Naive thymus-derived CD4-positive, alpha-beta T cell (primary cell): ENCODE results near the gene ELL2. TPM values are rescaled to one million over a fixed set of nuclear protein-coding genes. Genes with fewer than 3 reads are reported as not detected.
"Not testable (repeated sequence)": the region's sequence is repeated elsewhere in the genome, so short reads cannot be mapped to it uniquely, and the experiment has no call there.

Experiments used
- ATAC-seq: fragments of 150-1000 bp; cut with Tn5 transposase; 2 replicates; pipeline ENCODE4 v1.10.0; 2021; ENCODE audit warnings: mild to moderate bottlenecking, moderate library complexity
- CTCF ChIA-PET: fragments of 350-600 bp; sonication (Branson Sonifier 250); formaldehyde crosslinking; loops from one replicate; lab custom pipeline; 2021; ENCODE audit warnings: antibody characterized with exemption; lab: Charles Lee
- POLR2A ChIA-PET: fragments of 350-600 bp; sonication (Branson Sonifier 250); formaldehyde crosslinking; loops from one replicate; lab custom pipeline; 2021; ENCODE audit warnings: antibody characterized with exemption, inconsistent platforms; lab: Charles Lee
- DNase-seq, 9 donors: peaks; one replicate each; pipeline versions ENCODE4 v3.0.0 to v3.0.0-alpha.2; 2020 to 2022; ENCODE audit warnings: mixed read lengths in 1 of 9
- H3K27ac ChIP-seq: one replicate; pipeline ENCODE4 v1.7.0; 2013; ENCODE audit warnings: mild to moderate bottlenecking, low read depth, low read length, moderate library complexity
- H3K27me3 ChIP-seq, 2 donors: one replicate each; pipeline ENCODE4 v1.7.0; 2013; ENCODE audit warnings: low read length in 2 of 2, mild to moderate bottlenecking in 2 of 2, moderate library complexity in 2 of 2; ENCODE audit not compliant: control insufficient read depth in 2 of 2, insufficient read depth in 2 of 2
- H3K36me3 ChIP-seq, 3 experiments: 1 replicate in 2 of 3; 2 replicates in 1 of 3; pipeline ENCODE4 v1.7.0; 2013; ENCODE audit warnings: low read length in 3 of 3, mild to moderate bottlenecking in 3 of 3, moderate library complexity in 1 of 3; ENCODE audit not compliant: insufficient read depth in 3 of 3, control insufficient read depth in 2 of 3
- H3K4me1 ChIP-seq, 2 donors: one replicate each; pipeline ENCODE4 v1.7.0; 2013; ENCODE audit warnings: low read length in 2 of 2, mild to moderate bottlenecking in 2 of 2, moderate library complexity in 1 of 2; ENCODE audit not compliant: control insufficient read depth in 2 of 2, insufficient read depth in 2 of 2
- H3K4me3 ChIP-seq: 2 replicates; pipeline ENCODE4 v1.7.0; 2013; ENCODE audit warnings: mild to moderate bottlenecking, low read length
- H3K9me3 ChIP-seq, 3 experiments: 1 replicate in 2 of 3; 2 replicates in 1 of 3; pipeline ENCODE4 v1.7.0; 2013; ENCODE audit warnings: low read length in 3 of 3; ENCODE audit not compliant: control insufficient read depth in 2 of 3
- H3K27ac Mint-ChIP-seq, 9 donors: one replicate each; pipeline ENCODE4 v1.8.0; 2020 to 2022; ENCODE audit warnings: mixed read lengths in 9 of 9, mild to moderate bottlenecking in 8 of 9, moderate library complexity in 5 of 9, inconsistent platforms in 2 of 9
- H3K27me3 Mint-ChIP-seq, 5 donors: one replicate each; pipeline ENCODE4 v1.8.0; 2021 to 2022; ENCODE audit warnings: mixed read lengths in 5 of 5, mild to moderate bottlenecking in 1 of 5
- H3K36me3 Mint-ChIP-seq, 5 donors: one replicate each; pipeline ENCODE4 v1.8.0; 2020 to 2022; ENCODE audit warnings: mixed read lengths in 5 of 5, mild to moderate bottlenecking in 3 of 5, inconsistent platforms in 1 of 5
- H3K4me1 Mint-ChIP-seq, 7 donors: one replicate each; pipeline ENCODE4 v1.8.0; 2020 to 2022; ENCODE audit warnings: mixed read lengths in 7 of 7, mild to moderate bottlenecking in 3 of 7, inconsistent platforms in 1 of 7
- H3K4me3 Mint-ChIP-seq, 10 donors: one replicate each; pipeline ENCODE4 v1.8.0; 2020 to 2022; ENCODE audit warnings: mild to moderate bottlenecking in 10 of 10, mixed read lengths in 10 of 10, moderate library complexity in 6 of 10, inconsistent platforms in 2 of 10
- H3K9me3 Mint-ChIP-seq, 11 donors: one replicate each; pipeline ENCODE4 v1.8.0; 2020 to 2022; ENCODE audit warnings: mixed read lengths in 11 of 11, mild to moderate bottlenecking in 4 of 11, inconsistent platforms in 1 of 11, moderate library complexity in 1 of 11
- intact Hi-C, 2 donors: fragments of 100-400 bp; cut with micrococcal nuclease; formaldehyde crosslinking; loops; one replicate each; pipeline ENCODE4 v1.15.1; 2023
- polyA plus RNA-seq, 2 donors: library from polyadenylated mRNA; unstranded; fragments of 300-500 nt; fragmentation: Illumina TruSeq; gene quantifications; one replicate each; pipeline ENCODE4 v1.2.3, GENCODE V29; 2021
- total RNA-seq, 6 experiments: library from RNA in 5 of 6; stranded (reverse) in 5 of 6; gene quantifications; 1 replicate in 5 of 6; 2 replicates in 1 of 6; pipeline ENCODE4 v1.2.3 and lab custom pipeline; 2021 to 2026

The ELL2 gene
- total and polyA plus RNA-seq, 7 experiments from 2014 or later: 1.9 to 65.8 (median 14.0) TPM

DNA sequence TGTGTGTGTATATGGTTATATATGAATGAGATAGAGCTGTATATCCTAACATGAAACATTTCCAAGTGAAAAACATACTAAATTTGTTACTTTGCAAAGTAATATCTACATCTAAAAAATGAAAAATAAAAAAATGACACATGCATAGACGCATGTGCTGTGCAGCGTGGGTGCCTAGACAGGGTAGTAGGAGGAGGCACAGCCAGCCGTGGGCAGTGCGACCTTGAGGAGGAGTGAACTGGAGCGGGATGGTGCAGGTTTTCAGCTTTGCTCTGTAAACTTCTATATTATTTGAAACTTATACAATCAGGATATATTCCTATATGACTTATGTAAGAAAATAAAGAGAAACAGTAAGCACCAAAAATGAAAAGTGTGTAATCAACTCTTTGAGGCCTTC lies 124.2 kb downstream of the ELL2 start:
- H3K36me3 ChIP-seq: no peaks in the 10 kb centered on the region
- H3K4me3 Mint-ChIP-seq: no peak overlapping the region
- DNase-seq: no peak
- CTCF ChIA-PET: interaction anchor here (0.8 to 15.0 kb wide), 6 partner anchors 9 to 206 kb away, joined by 3 to 357 read pairs (median 4); partner anchors contain the start of gene GLRX
- H3K27me3 Mint-ChIP-seq: no peaks in the 10 kb centered on the region
- no peaks in the 10 kb centered on the region for H3K27me3 ChIP-seq
- peak overlapping the region in 7 of 9 donors; percentile 1 to 98 (median 78) for H3K27ac Mint-ChIP-seq
- POLR2A ChIA-PET: interaction anchor here (0.9 to 6.8 kb wide), 3 partner anchors 16 to 56 kb away, joined by 3 to 157 read pairs (median 13); partner anchors contain the start of gene GLRX
- no peaks in the 10 kb centered on the region for H3K36me3 Mint-ChIP-seq
- no peaks in the 10 kb centered on the region for H3K9me3 Mint-ChIP-seq
- H3K27ac ChIP-seq: no peak overlapping the region
- H3K4me1 Mint-ChIP-seq: peaks cover 35 to 61% (median 57%) of the 10 kb centered on the region in 7 donors
- H3K9me3 ChIP-seq: no peaks in the 10 kb centered on the region
- no peak overlapping the region for H3K4me3 ChIP-seq
- no peak for ATAC-seq
- peaks cover 15 to 21% of the 10 kb centered on the region in 2 donors for H3K4me1 ChIP-seq
- intact Hi-C loops: no loop called here

DNA sequence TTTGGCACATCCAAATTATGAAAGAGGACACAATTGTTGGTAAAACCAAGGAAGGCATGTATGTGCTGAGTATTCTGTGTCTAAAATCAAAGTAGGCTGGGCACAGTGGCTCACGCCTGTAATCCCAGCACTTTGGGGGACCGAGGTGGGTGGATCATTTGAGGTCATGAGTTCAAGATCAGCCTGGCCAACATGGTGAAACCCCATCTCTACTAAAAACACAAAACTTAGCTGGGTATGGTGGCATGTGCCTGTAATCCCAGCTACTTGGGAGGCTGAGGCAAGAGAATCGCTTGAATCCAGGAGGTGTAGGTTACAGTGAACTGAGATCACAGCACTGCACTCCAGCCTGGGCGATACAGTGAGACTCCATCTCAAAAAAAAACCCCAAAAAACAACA lies 124.7 kb downstream of the ELL2 start:
- ATAC-seq, H3K9me3 ChIP-seq, H3K27me3 ChIP-seq, H3K27ac ChIP-seq, H3K27me3 Mint-ChIP-seq, H3K36me3 Mint-ChIP-seq, DNase-seq, H3K4me3 ChIP-seq, H3K36me3 ChIP-seq, intact Hi-C loops, H3K9me3 Mint-ChIP-seq: not testable (repeated sequence)
- peak overlapping the region; percentile 26 to 96 (median 92) for H3K4me3 Mint-ChIP-seq
- H3K4me1 ChIP-seq: peaks cover 15 to 21% of the 10 kb centered on the region in 2 donors
- H3K27ac Mint-ChIP-seq: peak overlapping the region in 8 of 9 donors; percentile 3 to 98 (median 90)
- H3K4me1 Mint-ChIP-seq: peaks cover 36 to 60% (median 58%) of the 10 kb centered on the region in 7 donors
- ChIA-PET CTCF (interaction anchor here (0.5 to 15.0 kb wide), 6 partner anchors 10 to 53 kb away, joined by 3 to 357 read pairs (median 5); partner anchors contain the start of gene GLRX), POLR2A (interaction anchor here (0.6 to 6.8 kb wide), 10 partner anchors 8 to 76 kb away, joined by 3 to 157 read pairs (median 4); partner anchors contain the start of gene GLRX)

DNA sequence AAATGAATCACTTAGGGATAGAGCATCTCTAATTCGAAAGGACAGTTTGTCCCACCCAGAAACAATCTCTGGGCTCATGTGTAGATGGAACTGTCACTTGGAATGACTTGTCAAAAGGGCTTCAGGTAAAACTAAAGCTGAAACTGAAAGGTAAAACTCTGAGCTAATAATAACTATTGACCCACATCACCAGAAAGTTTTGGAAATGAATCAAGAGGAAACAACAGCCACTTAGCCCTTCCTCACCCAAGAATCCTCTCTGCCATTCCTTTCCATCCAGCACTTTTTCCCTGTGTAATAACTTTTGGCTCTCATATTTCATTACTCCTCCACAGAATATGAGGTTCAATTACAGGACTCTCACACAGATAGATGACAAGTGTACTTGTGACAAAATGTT lies 125.1 kb downstream of the ELL2 start:
- H3K27ac ChIP-seq: peak overlapping the region; percentile 74
- H3K4me3 ChIP-seq: no peak overlapping the region
- H3K27me3 Mint-ChIP-seq: no peaks in the 10 kb centered on the region
- ATAC-seq: no peak
- no peaks in the 10 kb centered on the region for H3K36me3 Mint-ChIP-seq
- CTCF ChIA-PET: interaction anchor here (0.5 to 15.0 kb wide), 5 partner anchors 10 to 53 kb away, joined by 4 to 357 read pairs (median 6); partner anchors contain the start of gene GLRX
- peaks cover 36 to 64% (median 60%) of the 10 kb centered on the region in 7 donors for H3K4me1 Mint-ChIP-seq
- no peaks in the 10 kb centered on the region for H3K27me3 ChIP-seq
- no peaks in the 10 kb centered on the region for H3K9me3 ChIP-seq
- intact Hi-C loops: no loop called here
- H3K36me3 ChIP-seq: no peaks in the 10 kb centered on the region
- H3K27ac Mint-ChIP-seq: peak overlapping the region in 8 of 9 donors; percentile 3 to 98 (median 90)
- H3K9me3 Mint-ChIP-seq: no peaks in the 10 kb centered on the region
- H3K4me3 Mint-ChIP-seq: peak overlapping the region; percentile 26 to 96 (median 92)
- POLR2A ChIA-PET: interaction anchor here (0.6 to 6.8 kb wide), 10 partner anchors 8 to 75 kb away, joined by 3 to 157 read pairs (median 4); partner anchors contain the start of gene GLRX
- no peak for DNase-seq
- peaks cover 15 to 21% of the 10 kb centered on the region in 2 donors for H3K4me1 ChIP-seq

DNA sequence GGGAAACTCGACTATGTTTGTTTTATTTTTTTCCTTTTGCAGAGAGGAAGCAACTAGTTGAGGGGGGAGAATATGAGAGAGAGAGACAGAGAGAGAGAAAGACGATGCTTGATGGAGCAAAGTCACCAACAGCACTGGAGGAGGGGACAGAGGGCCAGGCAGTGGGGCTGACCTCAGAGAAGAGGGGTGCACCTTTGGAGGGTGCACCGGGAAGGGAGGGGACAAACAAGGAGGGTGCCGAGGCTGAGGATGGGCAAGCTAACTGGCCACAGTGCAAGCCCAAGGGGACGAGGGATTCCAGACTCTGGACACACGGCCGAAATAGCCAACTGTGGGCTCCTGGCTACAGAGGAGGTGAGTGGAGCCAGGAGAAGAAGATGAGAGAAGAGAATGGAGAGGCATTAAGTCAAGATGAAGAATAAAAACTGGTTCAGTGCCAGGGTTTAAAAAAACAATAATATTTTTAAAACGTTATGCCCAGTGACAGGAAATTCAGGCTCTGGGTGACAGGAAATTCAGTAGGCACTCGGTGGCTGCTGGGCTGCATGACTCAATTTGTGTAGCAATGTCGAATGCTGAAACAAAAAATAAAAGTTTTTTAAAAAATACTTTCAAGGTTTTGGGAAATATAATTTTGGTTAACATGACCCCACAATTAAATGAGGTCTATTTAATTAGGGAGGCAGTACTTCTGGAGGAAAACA lies 125.8 kb downstream of the ELL2 start:
- Histone ChIP-seq H3K4me3 (peak overlapping the region; percentile 60), H3K36me3 (no peaks in the 10 kb centered on the region), H3K4me1 (peaks cover 15 to 21% of the 10 kb centered on the region in 2 donors), H3K27me3 (no peaks in the 10 kb centered on the region), H3K9me3 (no peaks in the 10 kb centered on the region), H3K27ac (peak overlapping the region; percentile 74)
- peak overlapping the region; percentile 75 to 98 (median 92) for H3K27ac Mint-ChIP-seq
- DNase-seq (peak in 4 of 9 donors; percentile 27 to 38 (median 36)), ATAC-seq (no peak)
- H3K36me3 Mint-ChIP-seq: no peaks in the 10 kb centered on the region
- H3K4me1 Mint-ChIP-seq: peaks cover 36 to 63% (median 61%) of the 10 kb centered on the region in 7 donors
- intact Hi-C loops: loop anchor here (1.0 to 2.0 kb wide), 5 partner anchors 7 to 55 kb away; no protein-coding TSS in a partner anchor
- CTCF ChIA-PET: interaction anchor here (0.7 to 15.0 kb wide), 8 partner anchors 8 to 54 kb away, joined by 4 to 357 read pairs (median 14); partner anchors contain the start of gene GLRX
- POLR2A ChIA-PET: interaction anchor here (0.8 to 6.8 kb wide), 12 partner anchors 11 to 215 kb away, joined by 3 to 157 read pairs (median 4); partner anchors contain the start of gene GLRX
- no peaks in the 10 kb centered on the region for H3K9me3 Mint-ChIP-seq
- H3K4me3 Mint-ChIP-seq: peak overlapping the region; percentile 85 to 96 (median 92)
- H3K27me3 Mint-ChIP-seq: no peaks in the 10 kb centered on the region

Other genes starting within 250 kb of the ELL2 start
- gene RHOBTB3, start 230.5 kb downstream of the ELL2 start, total RNA-seq: 1 to 10 TPM in 4 of 5 experiments, under 1 TPM in 1; 0.24 to 9.6 (median 1.6) TPM
- gene RHOBTB3, start 230.5 kb downstream of the ELL2 start, polyA plus RNA-seq: 1 to 10 TPM; 4.6 to 7.7 TPM
- gene GLRX, start 139.1 kb downstream of the ELL2 start, total RNA-seq: 10 to 100 TPM; 26.3 to 89.5 (median 55.6) TPM
- gene GLRX, start 139.1 kb downstream of the ELL2 start, polyA plus RNA-seq: 100 to 1,000 TPM; 187 to 205 TPM